Measurements from ENCODE around the gene ARSI. TPM values are rescaled to one million over a fixed set of nuclear protein-coding genes. Genes with fewer than 3 reads are reported as not detected.

The ARSI gene
- total RNA-seq, 2 donors from 2014 or later: not detected

GRCh38 chr5:150321211-150321610 is 18.5 kb upstream of the ARSI start:
- H3K4me3 Mint-ChIP-seq: no peak overlapping the region
- H3K27me3 Mint-ChIP-seq: peaks cover 16% of the 10 kb centered on the region
- H3K4me1 Mint-ChIP-seq: peaks cover 4% of the 10 kb centered on the region
- DNase-seq (no peak), ATAC-seq (no peak)
- no peak overlapping the region for H3K27ac Mint-ChIP-seq
- peaks cover 5% of the 10 kb centered on the region for H3K36me3 Mint-ChIP-seq (ENCODE audit: low read depth)
- no peaks in the 10 kb centered on the region for H3K9me3 ChIP-seq (ENCODE audit: control insufficient read depth, low read length, poor library complexity, severe bottlenecking)

GRCh38 chr5:150320044-150320613 is 17.4 kb upstream of the ARSI start:
- ATAC-seq (no peak), DNase-seq (no peak)
- peaks cover 3% of the 10 kb centered on the region for H3K4me1 Mint-ChIP-seq
- no peak overlapping the region for H3K27ac Mint-ChIP-seq
- H3K4me3 Mint-ChIP-seq: no peak overlapping the region
- H3K27me3 Mint-ChIP-seq: peaks cover 10% of the 10 kb centered on the region
- H3K36me3 Mint-ChIP-seq (ENCODE audit: low read depth): peaks cover 5% of the 10 kb centered on the region
- no peaks in the 10 kb centered on the region for H3K9me3 ChIP-seq (ENCODE audit: control insufficient read depth, low read length, poor library complexity, severe bottlenecking)

GRCh38 chr5:150319484-150319790 is 16.7 kb upstream of the ARSI start:
- Mint-ChIP-seq H3K4me1 (peaks cover 3% of the 10 kb centered on the region), H3K4me3 (no peak overlapping the region), H3K36me3 (ENCODE audit: low read depth) (peaks cover 5% of the 10 kb centered on the region), H3K27ac (no peak overlapping the region), H3K27me3 (peaks cover 10% of the 10 kb centered on the region)
- DNase-seq (no peak), ATAC-seq (no peak)
- no peaks in the 10 kb centered on the region for H3K9me3 ChIP-seq (ENCODE audit: control insufficient read depth, low read length, poor library complexity, severe bottlenecking)

GRCh38 chr5:150318613-150319483 is 16.1 kb upstream of the ARSI start:
- no peaks in the 10 kb centered on the region for H3K9me3 ChIP-seq (ENCODE audit: control insufficient read depth, low read length, poor library complexity, severe bottlenecking)
- peaks cover 5% of the 10 kb centered on the region for H3K36me3 Mint-ChIP-seq (ENCODE audit: low read depth)
- H3K27ac Mint-ChIP-seq: peak overlapping the region; percentile 6
- H3K4me3 Mint-ChIP-seq: no peak overlapping the region
- ATAC-seq (no peak), DNase-seq (no peak)
- peaks cover 3% of the 10 kb centered on the region for H3K4me1 Mint-ChIP-seq
- H3K27me3 Mint-ChIP-seq: peaks cover 10% of the 10 kb centered on the region

- ATAC-seq (no peak), DNase-seq (no peak)
- no peak overlapping the region for H3K4me3 Mint-ChIP-seq
- peaks cover 3% of the 10 kb centered on the region for H3K4me1 Mint-ChIP-seq
- H3K36me3 Mint-ChIP-seq (ENCODE audit: low read depth): peaks cover 5% of the 10 kb centered on the region
- H3K9me3 ChIP-seq (ENCODE audit: control insufficient read depth, low read length, poor library complexity, severe bottlenecking): no peaks in the 10 kb centered on the region
- no peak overlapping the region for H3K27ac Mint-ChIP-seq
- H3K27me3 Mint-ChIP-seq: peaks cover 10% of the 10 kb centered on the region
These were observed 14.6 kb upstream of the ARSI start for GRCh38 chr5:150317048-150318003.

GRCh38 chr5:150316320-150316719 is 13.6 kb upstream of the ARSI start:
- Mint-ChIP-seq H3K4me3 (no peak overlapping the region), H3K27me3 (peaks cover 10% of the 10 kb centered on the region), H3K27ac (no peak overlapping the region), H3K4me1 (peaks cover 3% of the 10 kb centered on the region), H3K36me3 (ENCODE audit: low read depth) (peaks cover 5% of the 10 kb centered on the region)
- DNase-seq: no peak
- H3K9me3 ChIP-seq (ENCODE audit: control insufficient read depth, low read length, poor library complexity, severe bottlenecking): no peaks in the 10 kb centered on the region
- no peak for ATAC-seq

GRCh38 chr5:150315245-150315644 is 12.5 kb upstream of the ARSI start:
- Mint-ChIP-seq H3K27ac (no peak overlapping the region), H3K36me3 (ENCODE audit: low read depth) (peaks cover 5% of the 10 kb centered on the region), H3K27me3 (peaks cover 18% of the 10 kb centered on the region), H3K4me1 (peaks cover 6% of the 10 kb centered on the region), H3K4me3 (no peak overlapping the region)
- no peaks in the 10 kb centered on the region for H3K9me3 ChIP-seq (ENCODE audit: control insufficient read depth, low read length, poor library complexity, severe bottlenecking)
- ATAC-seq: no peak
- no peak for DNase-seq

GRCh38 chr5:150313921-150314716 is 11.4 kb upstream of the ARSI start:
- Mint-ChIP-seq H3K27ac (no peak overlapping the region), H3K4me3 (no peak overlapping the region), H3K27me3 (peaks cover 24% of the 10 kb centered on the region), H3K4me1 (peaks cover 6% of the 10 kb centered on the region), H3K36me3 (ENCODE audit: low read depth) (peaks cover 7% of the 10 kb centered on the region)
- DNase-seq: no peak
- H3K9me3 ChIP-seq (ENCODE audit: control insufficient read depth, low read length, poor library complexity, severe bottlenecking): no peaks in the 10 kb centered on the region
- no peak for ATAC-seq

- Mint-ChIP-seq H3K27me3 (peaks cover 24% of the 10 kb centered on the region), H3K36me3 (ENCODE audit: low read depth) (peaks cover 7% of the 10 kb centered on the region), H3K4me1 (peaks cover 6% of the 10 kb centered on the region), H3K4me3 (no peak overlapping the region), H3K27ac (no peak overlapping the region)
- ATAC-seq (no peak), DNase-seq (no peak)
- no peaks in the 10 kb centered on the region for H3K9me3 ChIP-seq (ENCODE audit: control insufficient read depth, low read length, poor library complexity, severe bottlenecking)
These were observed 10.8 kb upstream of the ARSI start for GRCh38 chr5:150313501-150313900.

GRCh38 chr5:150312518-150312917 is 9.8 kb upstream of the ARSI start:
- H3K36me3 Mint-ChIP-seq (ENCODE audit: low read depth): peaks cover 2% of the 10 kb centered on the region
- H3K4me3 Mint-ChIP-seq: no peak overlapping the region
- no peak for DNase-seq
- no peak for ATAC-seq
- H3K27me3 Mint-ChIP-seq: peaks cover 17% of the 10 kb centered on the region
- peaks cover 3% of the 10 kb centered on the region for H3K4me1 Mint-ChIP-seq
- no peaks in the 10 kb centered on the region for H3K9me3 ChIP-seq (ENCODE audit: control insufficient read depth, low read length, poor library complexity, severe bottlenecking)
- no peak overlapping the region for H3K27ac Mint-ChIP-seq

- no peak for DNase-seq
- Mint-ChIP-seq H3K27ac (peak overlapping the region; percentile 39), H3K4me3 (no peak overlapping the region), H3K27me3 (peaks cover 17% of the 10 kb centered on the region), H3K4me1 (peaks cover 4% of the 10 kb centered on the region), H3K36me3 (ENCODE audit: low read depth) (peaks cover 2% of the 10 kb centered on the region)
- no peak for ATAC-seq
- H3K9me3 ChIP-seq (ENCODE audit: control insufficient read depth, low read length, poor library complexity, severe bottlenecking): no peaks in the 10 kb centered on the region
These were observed 8.4 kb upstream of the ARSI start for GRCh38 chr5:150311015-150311692.

- Mint-ChIP-seq H3K27me3 (peaks cover 21% of the 10 kb centered on the region), H3K4me1 (peaks cover 11% of the 10 kb centered on the region), H3K27ac (no peak overlapping the region), H3K4me3 (no peak overlapping the region), H3K36me3 (ENCODE audit: low read depth) (peaks cover 2% of the 10 kb centered on the region)
- DNase-seq: no peak
- ATAC-seq: no peak
- no peaks in the 10 kb centered on the region for H3K9me3 ChIP-seq (ENCODE audit: control insufficient read depth, low read length, poor library complexity, severe bottlenecking)
These were observed 7.5 kb upstream of the ARSI start for GRCh38 chr5:150310246-150310645.

All from T-helper 17 cell (primary cell).